ENCODE measurements around the gene CTNNBL1. TPM values are rescaled to one million over a fixed set of nuclear protein-coding genes. Genes with fewer than 3 reads are reported as not detected.

Gene CTNNBL1
- total and polyA plus RNA-seq, 2 of the 4 experiments (the other 2 are of a cell fraction) = 29.9 to 34.1 TPM

DNA sequence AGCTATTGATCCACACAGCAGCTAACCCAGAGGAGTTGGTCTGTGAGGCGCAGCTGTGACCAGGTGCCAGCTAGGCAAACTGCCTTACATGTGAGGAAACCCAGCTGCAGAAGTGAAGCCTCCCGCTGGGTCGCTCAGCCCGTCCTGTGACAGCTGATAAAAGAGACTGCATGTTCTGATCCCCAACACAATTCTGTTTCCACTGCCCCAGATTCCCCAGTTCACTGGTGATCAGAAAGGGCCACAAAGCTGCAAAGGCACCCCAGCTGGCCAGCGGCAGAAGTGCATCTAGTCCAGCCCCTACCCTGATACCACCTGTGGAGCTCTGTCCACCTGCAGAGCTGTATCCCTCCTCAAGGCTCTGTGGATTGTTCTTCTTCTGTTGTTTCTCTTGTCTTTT is 64.5 kb downstream of the CTNNBL1 start:
- in situ Hi-C loops (cut with MboI; ENCODE audit: low sequenced_read_pairs) = no loop called here
- Histone ChIP-seq H3K4me2 (ENCODE audit: low read depth, low read length) (no peak overlapping the region), H3K56ac (ENCODE audit: extremely low read depth, insufficient read depth, low read length) (no peak overlapping the region), H2AK5ac (ENCODE audit: low read depth, low read length) (no peak overlapping the region), H3K18ac (ENCODE audit: low read depth, low read length) (no peak overlapping the region), H3K4me1 (ENCODE audit: control insufficient read depth, insufficient read depth, low read length) (peaks cover 2% of the 10 kb centered on the region; the same call in 1 of the 2 replicates), H2BK120ac (ENCODE audit: low read depth, low read length) (no peak overlapping the region), H4K20me1 (ENCODE audit: insufficient read depth, low read length) (no peaks in the 10 kb centered on the region), H3K9me3 (ENCODE audit: control insufficient read depth, insufficient read depth, low read length) (no peaks in the 10 kb centered on the region), H3K79me1 (ENCODE audit: low read depth in 1 of 2, low read length in 2 of 2) (no peaks in the 10 kb centered on the region), H3K27ac (ENCODE audit: insufficient read depth, low read length) (no peak overlapping the region), H4K5ac (ENCODE audit: low read depth, low read length) (no peak overlapping the region), H2BK15ac (ENCODE audit: low read depth, low read length) (no peak overlapping the region), H3K9me1 (ENCODE audit: insufficient read depth, low read length) (no peaks in the 10 kb centered on the region), H2AK9ac (replicated peaks; ENCODE audit: low read depth, low read length, poor library complexity) (no peak overlapping the region), H3K36me3 (ENCODE audit: control insufficient read depth, insufficient read depth, low read length) (peaks cover 5% of the 10 kb centered on the region), H3K23ac (ENCODE audit: low read depth, low read length) (no peak overlapping the region), H3K9ac (ENCODE audit: low read depth, low read length) (no peak overlapping the region), H3K4ac (ENCODE audit: low read depth, low read length) (no peak overlapping the region), H2AFZ (replicated peaks; ENCODE audit: low read length, poor library complexity) (no peak overlapping the region), H2BK5ac (ENCODE audit: low read depth, low read length, poor library complexity, severe bottlenecking) (no peak overlapping the region), H3K27me3 (ENCODE audit: control insufficient read depth, insufficient read depth, low read length) (no peaks in the 10 kb centered on the region), H3K4me3 (ENCODE audit: insufficient read depth, low read depth, low read length) (no peak overlapping the region), H4K8ac (ENCODE audit: low read depth in 2 of 2, low read length in 2 of 2) (no peak overlapping the region), H3K14ac (replicated peaks; ENCODE audit: low read depth, low read length) (no peak overlapping the region), H2BK20ac (ENCODE audit: low read depth, low read length) (no peak overlapping the region), H4K91ac (ENCODE audit: insufficient read depth, low read depth, low read length) (no peak overlapping the region)
- ATAC-seq (ENCODE audit: low read depth) (no peak), DNase-seq (no peak)
- dilution Hi-C loops (cut with HindIII; ENCODE audit: low sequenced_read_pairs, unreplicated experiment) = no loop called here
- no CpG with 5 or more reads among the region's 5 CpGs for WGBS, 2 experiments (ENCODE audit: extremely low coverage in 2 of 2, insufficient read length in 1 of 2)
- ChIA-PET POLR2A (ENCODE audit: unreplicated experiment) (no interaction called here), CTCF (no interaction called here)
- intact Hi-C loops (cut with micrococcal nuclease) = no loop called here
- no peak for TF ChIP-seq MAZ (IDR thresholded peaks at IDR 0.05; ENCODE audit: borderline replicate concordance, low read depth, low read length)
- no peak for TF ChIP-seq MAFK (IDR thresholded peaks at IDR 0.05; ENCODE audit: low read depth, low read length)
- TF ChIP-seq CHD1 (IDR thresholded peaks at IDR 0.05; ENCODE audit: low read depth, low read length) = no peak
- TF ChIP-seq, protein P1, sequence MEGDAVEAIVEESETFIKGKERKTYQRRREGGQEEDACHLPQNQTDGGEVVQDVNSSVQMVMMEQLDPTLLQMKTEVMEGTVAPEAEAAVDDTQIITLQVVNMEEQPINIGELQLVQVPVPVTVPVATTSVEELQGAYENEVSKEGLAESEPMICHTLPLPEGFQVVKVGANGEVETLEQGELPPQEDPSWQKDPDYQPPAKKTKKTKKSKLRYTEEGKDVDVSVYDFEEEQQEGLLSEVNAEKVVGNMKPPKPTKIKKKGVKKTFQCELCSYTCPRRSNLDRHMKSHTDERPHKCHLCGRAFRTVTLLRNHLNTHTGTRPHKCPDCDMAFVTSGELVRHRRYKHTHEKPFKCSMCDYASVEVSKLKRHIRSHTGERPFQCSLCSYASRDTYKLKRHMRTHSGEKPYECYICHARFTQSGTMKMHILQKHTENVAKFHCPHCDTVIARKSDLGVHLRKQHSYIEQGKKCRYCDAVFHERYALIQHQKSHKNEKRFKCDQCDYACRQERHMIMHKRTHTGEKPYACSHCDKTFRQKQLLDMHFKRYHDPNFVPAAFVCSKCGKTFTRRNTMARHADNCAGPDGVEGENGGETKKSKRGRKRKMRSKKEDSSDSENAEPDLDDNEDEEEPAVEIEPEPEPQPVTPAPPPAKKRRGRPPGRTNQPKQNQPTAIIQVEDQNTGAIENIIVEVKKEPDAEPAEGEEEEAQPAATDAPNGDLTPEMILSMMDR (conservative IDR thresholded peaks at IDR 0.05; ENCODE audit: low read depth, low read length) = no peak
- TF ChIP-seq, protein P2, sequence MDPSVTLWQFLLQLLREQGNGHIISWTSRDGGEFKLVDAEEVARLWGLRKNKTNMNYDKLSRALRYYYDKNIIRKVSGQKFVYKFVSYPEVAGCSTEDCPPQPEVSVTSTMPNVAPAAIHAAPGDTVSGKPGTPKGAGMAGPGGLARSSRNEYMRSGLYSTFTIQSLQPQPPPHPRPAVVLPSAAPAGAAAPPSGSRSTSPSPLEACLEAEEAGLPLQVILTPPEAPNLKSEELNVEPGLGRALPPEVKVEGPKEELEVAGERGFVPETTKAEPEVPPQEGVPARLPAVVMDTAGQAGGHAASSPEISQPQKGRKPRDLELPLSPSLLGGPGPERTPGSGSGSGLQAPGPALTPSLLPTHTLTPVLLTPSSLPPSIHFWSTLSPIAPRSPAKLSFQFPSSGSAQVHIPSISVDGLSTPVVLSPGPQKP (IDR thresholded peaks at IDR 0.05; ENCODE audit: borderline replicate concordance, low read depth, low read length) = no peak
- TF ChIP-seq RFX5 (IDR thresholded peaks at IDR 0.05; ENCODE audit: low read depth, low read length) = no peak
- BruUV-seq (replicated peaks) = no TSS peak
